H9 (cell line): ENCODE results near the gene SUCLG1. TPM values are rescaled to one million over a fixed set of nuclear protein-coding genes. Genes with fewer than 3 reads are reported as not detected.

ENCODE experiments used
- DNase-seq: peaks from one replicate; pipeline ENCODE4 v3.0.0-alpha.2; 2017
- H2AFZ ChIP-seq: one replicate; pipeline ENCODE4 v1.6.1; 2013; ENCODE audit warnings: mild to moderate bottlenecking, low read length, control low read depth, moderate library complexity
- H2AK5ac ChIP-seq: 2 replicates; pipeline ENCODE4 v1.6.1; 2013; ENCODE audit warnings: low read length, control low read depth, mixed read lengths; ENCODE audit not compliant: insufficient read length
- H2BK120ac ChIP-seq: one replicate; pipeline ENCODE4 v1.6.1; 2013; ENCODE audit warnings: low read depth, mild to moderate bottlenecking, low read length, control low read depth, inconsistent platforms; ENCODE audit not compliant: poor library complexity, severe bottlenecking
- H2BK12ac ChIP-seq: 2 replicates; pipeline ENCODE4 v1.6.1; 2013; ENCODE audit warnings: low read length, control low read depth, mixed read lengths, low read depth; ENCODE audit not compliant: insufficient read length
- H2BK15ac ChIP-seq: 2 replicates; pipeline ENCODE4 v1.6.1; 2013; ENCODE audit warnings: low read depth, low read length, control low read depth
- H2BK20ac ChIP-seq: one replicate; pipeline ENCODE4 v1.6.1; 2013; ENCODE audit warnings: low read depth, mild to moderate bottlenecking, low read length, control low read depth, inconsistent platforms; ENCODE audit not compliant: poor library complexity, severe bottlenecking
- H2BK5ac ChIP-seq: 2 replicates; pipeline ENCODE4 v1.6.1; 2013; ENCODE audit warnings: low read length, control low read depth, mixed read lengths; ENCODE audit not compliant: insufficient read length
- H3K14ac ChIP-seq: 2 replicates; pipeline ENCODE4 v1.6.1; 2013; ENCODE audit warnings: low read length, control low read depth; ENCODE audit not compliant: insufficient read depth
- H3K18ac ChIP-seq: 2 replicates; pipeline ENCODE4 v1.6.1; 2013; ENCODE audit warnings: low read depth, mild to moderate bottlenecking, mixed read lengths, low read length, control low read depth; ENCODE audit not compliant: insufficient read length
- H3K23ac ChIP-seq: 2 replicates; pipeline ENCODE4 v1.6.1; 2013; ENCODE audit warnings: low read length, control low read depth, mixed read lengths, low read depth; ENCODE audit not compliant: insufficient read length
- H3K23me2 ChIP-seq: 2 replicates; pipeline ENCODE4 v1.6.1; 2013; ENCODE audit warnings: low read depth, mild to moderate bottlenecking, mixed read lengths, low read length, control low read depth; ENCODE audit not compliant: insufficient read length, poor library complexity, severe bottlenecking
- H3K27ac ChIP-seq: 2 replicates; pipeline ENCODE4 v1.5.1; 2013; ENCODE audit warnings: low read length, control low read depth, mixed read lengths, low read depth; ENCODE audit not compliant: insufficient read length
- H3K27me3 ChIP-seq: 2 replicates; pipeline ENCODE4 v1.6.1; 2013; ENCODE audit warnings: low read length, control low read depth, inconsistent platforms; ENCODE audit not compliant: insufficient read depth
- H3K4ac ChIP-seq: 2 replicates; pipeline ENCODE4 v1.6.1; 2013; ENCODE audit warnings: low read depth, mild to moderate bottlenecking, control low read depth, inconsistent platforms, low read length, moderate library complexity
- H3K4me1 ChIP-seq: 2 replicates; pipeline ENCODE4 v1.6.1; 2013; ENCODE audit warnings: low read length, control low read depth, inconsistent platforms; ENCODE audit not compliant: insufficient read depth
- H3K4me2 ChIP-seq: 2 replicates; pipeline ENCODE4 v1.6.1; 2013; ENCODE audit warnings: low read length, control low read depth, mixed read lengths; ENCODE audit not compliant: insufficient read length, insufficient read depth
- H3K56ac ChIP-seq: 2 replicates; pipeline ENCODE4 v1.6.1; 2013; ENCODE audit warnings: low read depth, mild to moderate bottlenecking, mixed read lengths, low read length, control low read depth; ENCODE audit not compliant: insufficient read length
- H3K79me1 ChIP-seq: 2 replicates; pipeline ENCODE4 v1.6.1; 2013; ENCODE audit warnings: low read depth, mild to moderate bottlenecking, moderate library complexity, low read length, control low read depth, inconsistent platforms; ENCODE audit not compliant: insufficient read depth, poor library complexity, severe bottlenecking
- H3K79me2 ChIP-seq: 2 replicates; pipeline ENCODE4 v1.6.1; 2013; ENCODE audit warnings: low read length, control low read depth, inconsistent platforms; ENCODE audit not compliant: insufficient read depth
- H3K9ac ChIP-seq: 2 replicates; pipeline ENCODE4 v1.6.1; 2013; ENCODE audit warnings: low read length, control low read depth, mixed read lengths; ENCODE audit not compliant: insufficient read length; ENCODE audit errors: extremely low read depth
- H3K9me3 ChIP-seq: one replicate; pipeline ENCODE4 v1.6.1; 2013; ENCODE audit warnings: low read depth, low read length, inconsistent platforms; ENCODE audit not compliant: control insufficient read depth
- H3T11ph ChIP-seq: one replicate; pipeline ENCODE4 v1.6.1; 2013; ENCODE audit warnings: mild to moderate bottlenecking, low read length, control low read depth, inconsistent platforms
- H4K20me1 ChIP-seq: one replicate; pipeline ENCODE4 v1.6.1; 2013; ENCODE audit not compliant: control insufficient read depth, insufficient read length, insufficient read depth
- H4K5ac ChIP-seq: 2 replicates; pipeline ENCODE4 v1.6.1; 2013; ENCODE audit warnings: low read depth, mild to moderate bottlenecking, mixed read lengths, low read length, control low read depth; ENCODE audit not compliant: insufficient read length
- H4K8ac ChIP-seq: replicated peaks from 2 replicates; pipeline ENCODE4 v1.6.1; 2013; ENCODE audit warnings: low read length, control low read depth, mixed read lengths, low read depth; ENCODE audit not compliant: insufficient read length
- H4K91ac ChIP-seq: 2 replicates; pipeline ENCODE4 v1.6.1; 2013; ENCODE audit warnings: low read depth, mild to moderate bottlenecking, moderate library complexity, mixed read lengths, low read length, control low read depth; ENCODE audit not compliant: insufficient read length
- H3K27ac Mint-ChIP-seq, 3 experiments: 2 replicates in 2 of 3; 3 replicates in 1 of 3; pipeline ENCODE4 v1.8.0; 2020 to 2021; ENCODE audit warnings: mixed read lengths in 3 of 3, mild to moderate bottlenecking in 1 of 3, moderate library complexity in 1 of 3
- H3K27me3 Mint-ChIP-seq: 2 replicates; pipeline ENCODE4 v1.8.0; 2021; ENCODE audit warnings: low read depth, mild to moderate bottlenecking, moderate library complexity, mixed read lengths
- H3K36me3 Mint-ChIP-seq, 3 experiments: 2 replicates in 2 of 3; 3 replicates in 1 of 3; pipeline ENCODE4 v1.8.0; 2020 to 2021; ENCODE audit warnings: low read depth in 3 of 3, mixed read lengths in 3 of 3; ENCODE audit not compliant: insufficient read depth in 1 of 3
- H3K4me1 Mint-ChIP-seq, 2 experiments: 2 replicates each; pipeline ENCODE4 v1.8.0; 2020; ENCODE audit warnings: mixed read lengths in 2 of 2
- H3K4me3 Mint-ChIP-seq, 2 experiments: 2 replicates in 1 of 2; 3 replicates in 1 of 2; pipeline ENCODE4 v1.8.0; 2020 to 2021; ENCODE audit warnings: mild to moderate bottlenecking in 2 of 2, mixed read lengths in 2 of 2, moderate library complexity in 1 of 2
- H3K9me3 Mint-ChIP-seq, 2 experiments: 2 replicates in 1 of 2; 3 replicates in 1 of 2; pipeline ENCODE4 v1.8.0; 2020; ENCODE audit warnings: mild to moderate bottlenecking in 2 of 2, mixed read lengths in 2 of 2, moderate library complexity in 1 of 2
- WGBS: extraction: QIAGEN DNeasy Blood & Tissue Kit; methylation state at CpG from one replicate; pipeline ENCODE4 v1.1.7; 2013; ENCODE audit warnings: missing lambda C conversion rate, low lambda C conversion rate, mixed read lengths; ENCODE audit not compliant: insufficient read length; ENCODE audit errors: extremely low coverage; 5-methylcytosine and 5-hydroxymethylcytosine counted together
- total RNA-seq: library from RNA; stranded (reverse); gene quantifications from 2 replicates; pipeline ENCODE4 v1.2.1, GENCODE V29; 2021
- TF ChIP-seq, protein P1 (sequence below): fragments of 200-600 bp; sonication (generic); conservative IDR thresholded peaks from 3 replicates; pipeline ENCODE4 v1.8.0; 2021; ENCODE audit warnings: antibody characterized with exemption, mild to moderate bottlenecking

Gene SUCLG1
- total RNA-seq, 1 experiment from 2014 or later: 40.0 TPM

DNA sequence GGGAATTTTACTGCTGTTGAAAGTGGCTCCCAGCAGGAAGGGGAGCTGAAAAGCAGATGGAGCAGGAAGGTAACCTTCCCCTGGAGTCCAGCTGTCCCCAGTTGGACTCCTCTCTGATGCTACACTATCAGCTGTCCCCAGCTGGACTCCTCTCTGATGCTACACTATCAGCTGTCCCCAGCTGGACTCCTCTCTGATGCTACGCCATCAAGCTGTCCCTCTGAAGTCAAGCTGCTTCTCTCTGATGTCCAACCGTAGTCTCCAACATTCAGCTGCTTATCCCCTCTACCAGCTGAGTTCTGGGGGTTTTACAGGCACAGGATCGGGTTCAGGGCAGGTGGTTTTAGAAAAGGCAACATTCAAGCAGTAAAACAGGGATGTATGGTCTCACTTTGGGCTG is 19.8 kb upstream of the SUCLG1 start:
- Mint-ChIP-seq H3K4me1 (no peaks in the 10 kb centered on the region), H3K27me3 (peaks cover 5% of the 10 kb centered on the region), H3K36me3 (peaks cover 5 to 19% (median 17%) of the 10 kb centered on the region in 3 experiments; a peak in 5 of 7 replicates), H3K27ac (no peak overlapping the region), H3K9me3 (peaks cover 27 to 30% of the 10 kb centered on the region in 2 experiments), H3K4me3 (no peak overlapping the region)
- no peak overlapping the region for H3K9ac ChIP-seq
- H4K91ac ChIP-seq: no peak overlapping the region
- no peak overlapping the region for H4K8ac ChIP-seq
- no peak overlapping the region for H2BK15ac ChIP-seq
- H3K9me3 ChIP-seq: peaks cover 8% of the 10 kb centered on the region
- H2BK120ac ChIP-seq: no peak overlapping the region
- no peaks in the 10 kb centered on the region for H4K20me1 ChIP-seq
- no CpG with 5 or more reads among the region's 3 CpGs for WGBS
- H3K4me1 ChIP-seq: no peaks in the 10 kb centered on the region
- no peaks in the 10 kb centered on the region for H3K23me2 ChIP-seq
- H2AFZ ChIP-seq: no peak overlapping the region
- H3K79me1 ChIP-seq: no peaks in the 10 kb centered on the region
- DNase-seq: no peak
- H3K27ac ChIP-seq: no peak overlapping the region
- no peak overlapping the region for H2AK5ac ChIP-seq
- H3K14ac ChIP-seq: no peak overlapping the region
- H2BK20ac ChIP-seq: no peak overlapping the region
- H3K4me2 ChIP-seq: no peak overlapping the region
- H3K27me3 ChIP-seq: no peaks in the 10 kb centered on the region
- no peak overlapping the region for H2BK12ac ChIP-seq
- no peak overlapping the region for H3K4ac ChIP-seq
- TF ChIP-seq, protein P1, sequence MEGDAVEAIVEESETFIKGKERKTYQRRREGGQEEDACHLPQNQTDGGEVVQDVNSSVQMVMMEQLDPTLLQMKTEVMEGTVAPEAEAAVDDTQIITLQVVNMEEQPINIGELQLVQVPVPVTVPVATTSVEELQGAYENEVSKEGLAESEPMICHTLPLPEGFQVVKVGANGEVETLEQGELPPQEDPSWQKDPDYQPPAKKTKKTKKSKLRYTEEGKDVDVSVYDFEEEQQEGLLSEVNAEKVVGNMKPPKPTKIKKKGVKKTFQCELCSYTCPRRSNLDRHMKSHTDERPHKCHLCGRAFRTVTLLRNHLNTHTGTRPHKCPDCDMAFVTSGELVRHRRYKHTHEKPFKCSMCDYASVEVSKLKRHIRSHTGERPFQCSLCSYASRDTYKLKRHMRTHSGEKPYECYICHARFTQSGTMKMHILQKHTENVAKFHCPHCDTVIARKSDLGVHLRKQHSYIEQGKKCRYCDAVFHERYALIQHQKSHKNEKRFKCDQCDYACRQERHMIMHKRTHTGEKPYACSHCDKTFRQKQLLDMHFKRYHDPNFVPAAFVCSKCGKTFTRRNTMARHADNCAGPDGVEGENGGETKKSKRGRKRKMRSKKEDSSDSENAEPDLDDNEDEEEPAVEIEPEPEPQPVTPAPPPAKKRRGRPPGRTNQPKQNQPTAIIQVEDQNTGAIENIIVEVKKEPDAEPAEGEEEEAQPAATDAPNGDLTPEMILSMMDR: no peak
- H3K23ac ChIP-seq: no peak overlapping the region
- no peak overlapping the region for H3K56ac ChIP-seq
- no peak overlapping the region for H4K5ac ChIP-seq
- H2BK5ac ChIP-seq: no peak overlapping the region
- no peaks in the 10 kb centered on the region for H3K79me2 ChIP-seq
- no peak overlapping the region for H3K18ac ChIP-seq
- H3T11ph ChIP-seq: no peak overlapping the region
